Dedifferentiated amniotic fluid mesenchymal stem cell (primary cell): ENCODE measurements around the gene CRYL1.

Source experiments
- DNase-seq: peaks from one replicate; pipeline ENCODE4 v3.0.0-alpha.2; 2016; ENCODE audit errors: extremely low spot score

The CRYL1 gene

DNA sequence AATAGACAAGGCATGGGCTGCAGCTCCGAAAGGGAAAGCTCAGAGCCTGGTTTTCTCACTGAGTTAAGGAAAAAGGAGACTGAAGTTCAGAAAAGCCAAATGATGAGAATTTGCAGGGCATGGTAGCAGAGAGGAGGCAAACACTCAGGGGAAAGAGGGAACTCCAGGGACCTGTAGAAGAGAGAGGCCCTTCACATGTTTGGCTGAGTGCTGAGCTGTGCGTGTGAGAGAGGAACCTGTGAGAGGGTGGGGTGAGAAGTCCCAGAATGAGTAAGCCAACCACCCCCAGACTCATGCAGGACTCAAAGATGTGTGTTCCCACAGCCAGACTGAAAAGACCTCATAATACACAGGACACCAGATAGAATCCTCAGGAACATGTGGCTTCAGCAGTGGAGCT, 2.8 kb upstream of the CRYL1 start:
- no peak for DNase-seq

DNA sequence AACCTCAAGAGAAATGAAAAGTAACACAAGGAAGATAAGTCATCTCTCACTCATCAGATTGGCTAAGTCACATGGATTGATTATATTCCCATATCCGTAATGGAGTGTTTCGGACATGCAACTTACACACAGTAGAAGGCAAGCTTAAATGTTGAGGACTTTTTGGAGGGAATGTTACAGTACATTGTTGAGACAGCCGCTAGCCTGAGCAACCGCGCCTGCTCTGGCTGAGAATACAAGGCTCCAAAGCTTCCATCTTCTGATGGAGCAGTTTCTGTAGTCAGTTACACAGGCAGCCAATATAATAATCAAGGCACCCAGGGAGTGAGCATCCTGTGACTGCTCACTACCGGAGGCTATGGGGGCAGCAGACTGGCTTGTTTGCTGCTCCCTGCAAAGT, 1.0 kb upstream of the CRYL1 start:
- no peak for DNase-seq

DNA sequence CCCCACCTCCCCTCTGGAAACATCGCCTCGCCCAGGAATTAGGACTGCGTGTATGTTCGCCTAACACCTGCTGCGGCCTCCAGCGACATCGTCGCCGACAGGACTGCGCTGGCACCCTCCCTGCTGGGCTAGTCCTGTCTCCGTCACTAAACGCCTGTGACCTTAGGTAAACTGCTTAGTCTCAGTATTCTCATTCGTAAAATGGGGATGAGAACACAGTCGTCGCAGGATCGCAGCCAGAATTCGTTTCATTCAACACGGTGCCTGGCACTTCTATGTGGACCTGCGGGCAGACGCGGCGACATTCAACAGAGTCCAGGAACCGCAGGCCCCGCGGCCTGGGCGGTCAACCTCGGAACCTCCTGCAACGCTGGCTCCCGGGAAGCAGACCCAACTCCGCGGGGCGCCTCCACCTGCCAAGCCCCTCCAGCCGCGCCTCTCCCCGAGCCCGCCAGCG, 485 bp downstream of the CRYL1 start:
- no peak for DNase-seq

DNA sequence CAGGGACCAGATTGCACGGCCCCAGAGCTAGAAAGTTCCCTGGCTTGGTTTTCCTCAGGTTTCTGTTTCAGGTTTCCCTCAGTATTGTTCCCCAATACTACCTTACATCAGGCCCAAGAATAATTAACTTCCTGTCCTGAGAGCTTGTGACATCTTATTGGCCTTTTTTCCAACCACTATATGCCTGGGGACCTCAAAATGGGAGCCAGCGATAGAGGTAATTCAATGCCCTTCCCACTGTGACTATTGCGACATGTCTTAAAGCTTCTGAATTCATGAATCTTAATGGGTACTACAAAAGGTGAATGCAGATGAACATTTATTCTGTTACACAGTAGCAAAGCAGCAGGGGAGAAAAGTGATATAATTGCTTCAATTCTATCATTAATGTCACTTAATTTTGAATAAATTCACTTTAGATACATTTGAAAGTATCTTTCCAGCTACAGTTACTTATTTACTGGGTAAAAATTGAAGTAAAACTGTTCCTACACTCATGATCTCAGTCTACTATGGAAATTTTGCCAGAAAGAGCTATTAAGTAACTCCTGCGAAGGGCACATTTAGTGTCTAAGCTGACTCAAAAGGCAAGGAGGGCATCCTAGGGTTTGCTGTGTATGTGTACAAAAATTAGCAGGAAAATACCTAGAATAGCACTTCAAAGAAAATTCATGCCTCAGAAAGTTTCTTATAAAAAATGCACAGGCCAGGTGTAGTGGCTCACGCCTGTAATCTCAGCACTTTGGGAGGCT, 4.1 kb downstream of the CRYL1 start:
- DNase-seq = no peak

DNA sequence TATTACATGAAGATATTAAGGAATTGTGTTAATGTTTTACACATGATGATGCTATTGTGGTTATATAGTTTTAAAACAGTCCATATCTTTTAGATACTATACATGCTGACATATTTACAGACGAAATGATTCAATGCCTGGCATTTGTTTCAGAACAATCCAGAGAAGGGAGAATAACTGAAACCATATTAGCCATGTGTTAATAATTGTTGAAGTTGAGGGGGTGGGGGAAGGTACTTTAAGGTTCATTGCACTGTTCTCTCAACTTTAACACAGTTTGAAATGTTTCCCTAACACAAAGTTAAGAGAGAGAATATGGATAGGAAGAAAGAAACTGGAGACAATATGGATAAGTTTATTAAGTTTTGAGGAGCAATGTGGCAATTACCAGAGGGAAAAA, 5.8 kb downstream of the CRYL1 start:
- DNase-seq = no peak

DNA sequence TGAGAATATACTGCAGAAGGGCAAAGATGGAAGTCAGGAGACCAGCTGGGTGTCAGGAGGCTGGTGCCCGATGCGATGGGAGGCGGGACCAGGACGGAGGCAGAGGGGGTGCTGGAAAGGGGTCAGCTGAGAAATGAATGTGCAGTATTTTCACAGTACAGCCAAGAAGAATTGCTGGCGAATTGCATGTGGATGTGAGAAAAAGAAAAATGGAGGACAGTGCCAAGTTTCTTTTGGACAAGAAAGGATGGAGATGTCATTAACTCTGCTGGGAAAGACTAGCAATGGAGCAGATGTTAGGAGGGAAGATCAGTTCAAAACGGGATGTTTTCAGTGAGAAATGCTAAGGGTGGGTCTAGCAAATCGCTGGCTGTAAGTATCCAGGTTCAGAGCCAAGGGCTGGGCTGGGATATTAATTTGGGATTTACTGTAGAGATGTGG, 7.0 kb downstream of the CRYL1 start:
- DNase-seq = no peak

DNA sequence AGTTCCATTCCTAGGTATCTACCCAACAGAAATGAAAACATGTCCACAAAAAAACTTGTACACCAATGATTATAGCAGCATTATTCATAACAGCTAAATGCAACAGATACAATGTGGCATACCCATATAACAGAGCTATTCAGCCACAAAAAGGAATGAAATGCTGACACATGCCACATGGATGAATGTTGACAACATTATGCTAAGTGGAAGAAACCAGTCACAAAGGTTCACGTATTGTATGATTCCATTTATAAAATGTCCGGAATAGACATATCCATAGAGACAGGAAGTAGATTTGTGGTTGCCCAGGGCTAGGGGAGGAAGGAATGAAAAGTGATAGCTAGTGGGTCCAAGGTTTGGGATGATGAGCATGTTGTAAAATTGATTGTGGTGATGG, 10.8 kb downstream of the CRYL1 start:
- DNase-seq = no peak

DNA sequence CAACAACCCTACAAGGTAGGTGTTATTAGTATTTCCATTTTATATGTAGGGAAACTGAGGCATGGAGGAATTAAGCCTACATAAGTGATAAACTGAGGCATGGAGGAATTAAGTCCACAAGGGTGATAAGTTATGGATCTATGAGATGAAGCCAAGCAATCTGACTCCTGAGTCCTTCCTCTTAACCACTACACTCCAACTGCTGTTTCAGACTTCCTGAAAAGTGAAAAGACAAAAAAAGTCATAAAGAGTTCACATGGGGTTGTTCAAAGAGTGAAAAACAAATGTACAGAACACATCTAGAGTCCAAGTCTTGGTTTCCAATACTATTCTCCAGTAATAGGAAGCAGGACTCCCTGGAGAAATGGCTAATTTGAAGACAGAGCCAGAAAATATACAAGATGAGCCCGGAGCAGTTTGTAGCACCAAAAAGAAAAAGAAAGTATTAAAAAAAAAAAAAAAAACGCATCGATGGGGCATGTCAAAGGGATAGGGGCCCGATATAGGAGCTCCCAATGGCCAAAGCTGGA, 12.1 kb downstream of the CRYL1 start:
- DNase-seq = no peak

DNA sequence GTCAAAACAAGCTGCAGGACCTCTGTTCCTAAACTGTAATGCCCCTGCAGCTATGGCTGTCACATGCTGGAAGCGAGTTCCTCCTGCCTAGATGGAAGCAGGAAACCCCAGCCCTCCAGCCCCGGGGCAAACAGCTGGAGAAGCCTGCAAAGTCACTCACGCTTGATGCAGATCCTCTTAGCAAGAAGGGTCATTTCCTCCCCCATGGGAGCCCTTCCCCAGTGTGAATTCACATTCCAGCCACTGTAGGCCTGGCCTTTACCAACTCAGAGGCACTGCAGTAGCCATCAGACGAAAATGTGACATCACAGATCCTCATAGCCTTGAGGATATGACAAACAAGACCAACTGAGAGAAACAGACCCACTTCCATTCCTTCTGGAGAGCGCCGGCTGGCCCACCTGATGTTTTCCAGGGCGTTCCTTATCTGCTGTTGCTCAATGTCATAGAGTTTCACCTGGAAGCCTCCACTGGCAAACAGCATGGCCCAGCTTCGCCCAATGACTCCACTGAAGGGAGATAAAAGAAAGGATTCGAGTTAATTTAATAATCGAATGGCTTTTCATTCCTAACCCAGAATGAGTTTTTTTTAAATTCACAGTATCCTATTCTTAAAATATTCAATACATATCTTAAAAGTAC, 13.5 kb downstream of the CRYL1 start:
- no peak for DNase-seq

DNA sequence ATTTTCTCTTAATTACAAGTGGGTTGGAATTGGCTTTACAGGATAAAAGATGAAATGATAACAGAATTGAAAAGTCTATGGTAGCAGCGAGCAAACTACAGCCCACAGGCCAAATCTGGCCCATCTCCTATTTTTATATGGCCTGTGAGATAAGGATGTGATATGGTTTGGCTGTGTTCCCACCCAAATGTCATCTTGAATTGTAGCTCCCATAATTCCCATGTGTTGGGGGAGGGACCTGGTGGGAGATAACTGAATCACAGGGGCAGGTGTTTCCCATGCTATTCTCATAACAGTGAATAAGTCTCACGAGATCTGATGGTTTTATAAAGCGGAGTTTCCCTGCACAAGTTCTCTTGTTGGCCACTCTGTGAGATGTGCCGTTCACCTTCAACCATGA, 19.0 kb downstream of the CRYL1 start:
- no peak for DNase-seq

DNA sequence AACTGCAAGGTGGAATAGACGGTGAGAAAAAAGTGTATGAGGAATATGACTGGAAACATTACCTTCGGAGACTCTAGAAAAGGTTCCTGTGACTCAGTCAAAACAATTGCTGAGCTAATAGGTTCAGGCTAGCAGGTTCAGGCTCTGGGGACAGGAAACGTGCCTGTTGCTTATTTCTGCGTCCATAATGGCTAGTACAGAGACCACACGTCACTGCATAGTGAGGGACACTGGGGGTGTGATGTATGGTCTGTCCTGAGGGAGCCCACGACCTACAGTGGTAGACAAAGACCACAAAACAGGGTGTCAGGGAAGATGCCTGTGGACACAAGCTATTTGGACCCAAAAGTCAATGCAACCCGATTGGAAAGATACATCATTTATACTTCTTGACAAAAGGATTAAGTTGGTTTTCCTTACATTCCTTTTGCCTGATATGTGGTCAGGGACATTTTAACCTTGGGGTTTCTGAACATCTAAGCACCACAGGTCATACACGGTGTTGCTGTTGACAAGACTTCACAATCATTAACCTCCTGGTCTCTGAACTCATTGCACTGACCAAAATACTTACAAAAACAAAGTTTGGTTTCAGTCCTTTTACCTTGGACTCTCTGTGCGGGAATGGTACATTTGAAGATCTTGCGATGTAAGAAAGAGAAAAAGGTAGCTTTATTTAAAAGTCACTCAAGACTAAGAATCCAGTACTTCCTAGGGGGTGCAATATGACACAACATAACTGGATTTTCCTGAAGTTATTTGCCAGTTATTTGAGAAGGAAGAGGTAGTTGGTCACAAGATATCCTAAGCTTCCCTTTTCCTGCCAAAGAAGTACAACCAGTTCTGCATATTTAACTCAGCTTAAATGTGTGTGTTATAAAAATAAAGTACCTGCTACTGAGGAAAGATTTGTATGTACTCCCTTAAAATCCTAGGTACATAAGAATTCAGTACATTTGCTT, 20.0 kb downstream of the CRYL1 start:
- DNase-seq = no peak

DNA sequence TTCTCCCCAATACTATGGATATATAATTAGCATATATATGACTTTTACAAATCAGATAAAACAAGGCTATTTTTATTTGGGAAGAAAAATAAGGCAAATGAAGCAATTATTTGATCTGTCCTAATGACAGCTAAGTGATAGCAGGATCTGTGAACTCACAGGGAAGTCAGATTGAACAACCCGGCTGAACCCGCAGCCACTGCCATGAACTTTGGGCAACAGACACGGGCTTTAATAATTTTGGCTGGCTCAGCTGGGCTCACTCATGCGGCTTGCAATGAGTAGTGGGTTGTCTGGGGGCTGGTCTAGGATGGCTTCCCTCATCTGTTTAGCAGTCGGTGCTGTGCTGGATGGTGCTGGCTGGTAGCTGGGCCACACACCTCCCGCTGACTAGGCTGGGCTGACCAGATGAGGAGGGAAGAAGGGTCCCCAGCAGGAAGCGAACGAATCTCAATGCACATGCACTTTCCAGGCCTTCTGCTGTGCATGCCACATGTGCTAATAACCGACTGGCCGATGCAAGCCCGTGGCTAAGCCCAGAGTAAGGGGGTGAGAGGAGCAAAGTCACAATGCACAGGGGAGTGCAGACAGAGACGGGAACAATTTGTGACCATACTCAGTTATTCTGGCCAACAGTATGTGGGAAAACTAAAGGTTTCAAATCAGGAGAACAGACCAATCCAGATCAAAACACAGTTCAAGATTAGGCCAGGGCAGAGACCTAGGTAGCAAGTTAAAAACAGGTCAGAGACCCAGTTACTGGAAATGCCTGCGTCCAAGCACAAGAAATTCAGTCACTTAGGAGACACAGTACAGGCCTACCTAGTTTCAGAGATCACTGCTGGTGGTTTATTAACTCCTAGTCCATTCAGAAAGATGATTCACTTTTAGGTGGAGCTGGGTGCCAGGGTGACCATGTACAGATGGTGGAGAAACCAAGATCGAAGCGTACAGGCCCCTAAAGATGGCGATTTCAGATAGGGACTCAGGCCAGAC, 22.3 kb downstream of the CRYL1 start:
- no peak for DNase-seq

DNA sequence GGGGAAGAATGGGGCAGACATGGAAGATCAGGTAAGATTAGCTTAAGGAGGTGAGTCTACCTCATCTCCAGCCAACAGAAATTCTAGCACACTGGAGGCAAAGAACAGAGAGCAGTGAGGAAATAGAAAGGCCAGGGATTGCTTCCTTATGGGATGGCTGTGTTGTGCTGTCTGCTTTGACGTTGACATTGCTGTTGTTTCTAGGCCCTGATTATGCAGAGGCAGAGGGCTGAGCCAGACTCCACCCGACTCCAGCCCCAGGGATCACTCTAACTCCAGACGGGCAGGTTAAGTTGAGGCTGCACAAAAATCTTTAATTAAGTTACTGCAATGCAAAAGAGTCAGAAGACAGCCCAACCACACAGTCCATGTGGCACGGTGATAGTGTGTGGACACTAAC, 24.1 kb downstream of the CRYL1 start:
- DNase-seq = no peak

DNA sequence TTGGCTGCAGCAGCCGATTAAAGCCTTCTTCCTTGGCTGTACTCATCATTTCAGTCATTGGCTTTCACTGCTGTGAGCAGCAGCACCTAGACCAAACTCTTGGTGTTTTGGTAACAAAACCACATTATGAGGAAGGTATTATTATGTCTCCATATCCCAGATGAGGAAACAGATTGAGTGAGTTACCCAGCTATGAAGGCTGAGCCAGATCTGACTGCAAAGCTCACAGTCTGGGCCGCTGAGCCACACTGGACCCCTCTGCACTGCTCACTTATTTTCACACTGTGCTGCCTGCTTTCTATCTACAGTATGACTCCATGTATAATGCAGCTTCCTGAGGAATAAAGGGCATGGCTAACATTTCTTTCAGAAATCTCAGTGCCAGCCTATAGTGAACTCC, 24.5 kb downstream of the CRYL1 start:
- no peak for DNase-seq

DNA sequence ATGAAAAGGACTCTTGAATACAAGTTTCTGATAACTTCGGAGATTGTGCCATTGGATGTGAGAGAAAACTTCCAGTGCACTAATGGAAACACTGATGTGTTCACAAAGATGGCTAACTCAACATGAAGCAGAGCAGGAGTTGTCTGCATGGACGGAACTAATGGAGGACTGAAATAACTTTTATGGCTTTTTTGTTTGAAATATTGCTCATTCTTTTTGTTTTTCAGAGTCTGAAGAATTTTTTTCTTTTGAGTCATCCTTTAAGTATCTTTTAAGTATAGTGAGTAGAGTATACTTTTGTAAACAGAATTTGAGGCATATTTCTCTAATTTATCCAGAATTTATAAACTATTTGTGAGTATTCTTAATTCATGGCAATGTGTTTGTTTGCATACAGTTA, 25.7 kb downstream of the CRYL1 start:
- DNase-seq = no peak

DNA sequence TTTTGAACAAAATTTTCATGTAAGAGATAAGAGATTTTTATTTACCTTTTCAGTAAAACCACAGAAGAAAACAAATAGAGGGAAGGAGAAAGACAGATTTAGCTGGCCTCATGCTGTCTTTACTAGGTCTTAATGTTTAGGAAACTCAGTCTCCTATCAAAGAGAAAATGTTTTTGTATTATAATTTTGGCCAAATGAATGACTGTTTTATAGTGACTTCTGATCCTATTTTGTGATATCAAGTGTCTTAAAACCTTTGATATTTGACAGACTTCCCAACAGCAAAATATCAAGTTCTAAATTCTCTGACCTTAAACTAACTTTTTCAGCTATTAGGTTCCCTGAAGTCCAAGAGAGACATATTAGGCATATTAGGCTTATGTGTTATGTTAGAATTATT, 27.0 kb downstream of the CRYL1 start:
- no peak for DNase-seq

DNA sequence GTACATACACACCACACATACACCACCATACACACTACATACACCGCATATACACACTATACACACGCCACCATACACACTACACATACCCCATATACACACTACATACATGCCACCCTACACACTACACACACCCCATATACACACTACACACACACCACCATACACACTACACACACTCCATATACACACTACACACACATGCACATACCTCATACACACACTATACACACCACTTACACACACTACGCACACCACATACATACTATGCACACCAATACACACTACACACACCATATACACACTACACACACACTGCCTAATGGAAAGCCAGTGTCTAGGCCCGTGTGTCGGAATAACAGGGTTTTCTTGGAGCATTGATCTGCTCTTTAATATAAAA, 27.5 kb downstream of the CRYL1 start:
- no peak for DNase-seq

DNA sequence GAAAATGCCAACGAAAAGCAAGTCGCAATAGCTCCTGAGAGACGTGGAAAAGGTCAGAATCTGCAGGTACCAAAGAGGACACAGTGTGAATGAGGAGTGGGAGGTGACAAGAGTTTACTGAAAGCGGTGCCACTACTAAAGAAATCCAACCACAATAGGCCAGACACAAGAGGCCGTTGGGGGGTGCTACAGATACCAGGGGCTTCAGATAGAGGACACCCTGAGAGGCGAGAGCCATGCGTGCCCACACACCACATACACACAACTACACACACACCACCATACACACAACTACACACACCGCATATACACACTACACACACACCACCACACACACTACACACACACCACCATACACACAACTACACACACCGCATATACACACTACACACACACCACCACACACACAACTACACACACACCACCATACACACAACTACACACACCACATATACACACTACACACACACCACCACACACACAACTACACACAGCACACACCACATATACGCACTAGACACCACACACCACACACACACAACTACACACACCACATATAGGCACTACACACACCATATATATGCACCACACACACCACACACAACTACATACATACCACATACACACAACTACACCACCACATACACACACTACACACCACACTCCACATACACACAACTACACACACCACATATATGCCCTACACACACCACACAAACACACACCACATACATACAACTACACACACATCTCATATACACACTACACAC, 28.5 kb downstream of the CRYL1 start:
- no peak for DNase-seq

DNA sequence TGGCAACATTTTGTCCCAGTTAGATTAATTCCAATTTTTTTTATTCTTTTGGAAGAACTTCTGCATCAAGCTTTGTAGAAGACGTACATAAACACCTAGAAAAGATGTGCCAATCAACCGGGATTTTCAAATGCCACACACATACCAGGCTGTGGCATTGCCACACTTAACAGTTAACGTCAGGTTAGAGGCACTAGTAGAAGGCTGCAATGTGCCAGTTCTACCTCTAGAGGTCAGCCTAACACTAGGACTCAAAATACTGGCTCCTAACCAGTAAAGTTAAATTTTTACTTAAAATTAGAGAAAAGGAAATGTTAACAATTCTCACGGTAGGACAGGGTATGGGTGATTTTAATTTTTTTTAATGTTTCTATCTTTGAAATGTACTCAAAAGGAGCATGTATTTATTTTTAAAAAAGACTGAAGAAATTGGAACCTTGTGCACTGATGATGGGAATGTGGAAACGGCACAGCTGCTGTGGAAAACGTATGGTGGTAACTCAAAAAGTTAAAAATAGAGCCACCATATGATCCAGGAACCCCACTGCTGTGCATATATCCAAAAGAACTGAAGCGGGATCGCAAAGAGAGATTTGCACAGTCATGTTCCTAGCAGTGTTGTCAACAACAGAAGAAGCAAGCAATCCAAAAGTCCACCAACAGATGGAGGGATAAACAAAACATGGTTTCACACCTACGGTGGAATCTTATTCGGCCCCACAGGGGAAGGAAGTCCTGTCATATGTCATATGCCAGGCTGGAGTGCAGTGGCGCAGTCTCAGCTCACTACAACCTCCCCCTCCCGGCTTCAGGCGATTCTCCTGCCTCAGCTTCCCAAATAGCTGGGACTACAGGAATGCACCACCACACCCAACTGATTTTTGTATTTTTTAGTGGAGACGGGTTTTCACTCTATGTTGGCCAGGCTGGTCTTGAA, 30.3 kb downstream of the CRYL1 start:
- peak; percentile 76 for DNase-seq
